ENCODE data around the gene HMGN1.

The HMGN1 gene

GRCh38 chr21:39300587-39300986 lies 48.3 kb downstream of the HMGN1 start:
- no peak for DNase-seq (ENCODE audit: low read depth in 2 of 2)

DNA sequence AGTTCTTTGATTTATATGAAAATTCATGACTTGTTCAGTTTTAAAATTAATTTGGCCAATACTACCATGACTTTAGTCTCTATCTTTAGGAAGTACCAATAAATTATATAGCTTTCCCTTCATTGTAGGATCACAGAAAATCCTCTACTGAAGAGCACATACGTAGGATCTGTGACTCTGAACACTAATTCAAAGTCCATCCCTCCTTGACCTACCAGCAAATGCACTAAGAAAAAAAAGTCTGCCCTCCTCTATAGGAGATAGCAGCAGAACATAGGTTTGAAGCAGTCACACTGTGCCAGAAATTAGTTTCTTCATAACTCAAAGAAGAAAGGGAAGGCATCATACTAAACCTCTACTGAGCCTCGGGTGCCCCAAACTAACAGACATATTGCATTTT lies 52.0 kb downstream of the HMGN1 start:
- DNase-seq (ENCODE audit: low read depth in 2 of 2), result no peak
